Parathyroid adenoma (tissue), 2 donors: ENCODE data around the gene GNA12.

ENCODE experiments used
- H2AFZ ChIP-seq: fragments of 300-600 bp; sonication (generic); one replicate; pipeline ENCODE4 v1.7.0; 2017; ENCODE audit warnings: antibody characterized with exemption, mild to moderate bottlenecking
- H3K27ac ChIP-seq: fragments of 300-600 bp; sonication (generic); one replicate; pipeline ENCODE4 v1.7.0; 2017
- H3K27me3 ChIP-seq: fragments of 300-600 bp; sonication (generic); one replicate; pipeline ENCODE4 v1.7.0; 2017; ENCODE audit warnings: low read length; ENCODE audit not compliant: control insufficient read depth, insufficient read depth
- H3K36me3 ChIP-seq: fragments of 300-600 bp; sonication (generic); one replicate; pipeline ENCODE4 v1.7.0; 2017; ENCODE audit warnings: low read length; ENCODE audit not compliant: control insufficient read depth, insufficient read depth
- H3K4me1 ChIP-seq: fragments of 300-600 bp; sonication (generic); one replicate; pipeline ENCODE4 v1.7.0; 2017; ENCODE audit warnings: control low read depth
- H3K4me2 ChIP-seq: fragments of 300-600 bp; sonication (generic); one replicate; pipeline ENCODE4 v1.7.0; 2017; ENCODE audit warnings: low read length
- H3K4me3 ChIP-seq: fragments of 300-600 bp; sonication (generic); one replicate; pipeline ENCODE4 v1.7.0; 2017; ENCODE audit warnings: low read depth, low read length
- H3K79me2 ChIP-seq: fragments of 300-600 bp; sonication (generic); one replicate; pipeline ENCODE4 v1.7.0; 2017; ENCODE audit warnings: control low read depth
- H3K9ac ChIP-seq: fragments of 300-600 bp; sonication (generic); one replicate; pipeline ENCODE4 v1.7.0; 2017; ENCODE audit warnings: mild to moderate bottlenecking
- H3K9me3 ChIP-seq: fragments of 300-600 bp; sonication (generic); one replicate; pipeline ENCODE4 v1.7.0; 2017; ENCODE audit warnings: low read length; ENCODE audit not compliant: control insufficient read depth
- CTCF ChIP-seq: fragments of 300-600 bp; sonication (generic); IDR thresholded peaks from one replicate; pipeline ENCODE4 v1.7.0; 2017; ENCODE audit warnings: antibody characterized with exemption, mild to moderate bottlenecking
- donor health status: primary hyperparathyroidism.

The GNA12 gene

GRCh38 chr7:2734751-2735571, 109.1 kb downstream of the GNA12 start:
- Histone ChIP-seq H3K27ac (no peak overlapping the region), H3K9me3 (no peaks in the 10 kb centered on the region), H3K9ac (no peak overlapping the region), H2AFZ (no peak overlapping the region), H3K4me2 (no peak overlapping the region), H3K36me3 (no peaks in the 10 kb centered on the region), H3K4me3 (no peak overlapping the region), H3K27me3 (no peaks in the 10 kb centered on the region), H3K4me1 (no peaks in the 10 kb centered on the region), H3K79me2 (peaks cover 1% of the 10 kb centered on the region)
- TF ChIP-seq CTCF = no peak

- H3K4me1 ChIP-seq = no peaks in the 10 kb centered on the region
- no peak overlapping the region for H3K27ac ChIP-seq
- no peaks in the 10 kb centered on the region for H3K9me3 ChIP-seq
- no peak overlapping the region for H2AFZ ChIP-seq
- no peak overlapping the region for H3K4me2 ChIP-seq
- H3K36me3 ChIP-seq = no peaks in the 10 kb centered on the region
- H3K4me3 ChIP-seq = no peak overlapping the region
- no peaks in the 10 kb centered on the region for H3K27me3 ChIP-seq
- H3K79me2 ChIP-seq = no peaks in the 10 kb centered on the region
- TF ChIP-seq CTCF = no peak
- H3K9ac ChIP-seq = no peak overlapping the region
Measured at GRCh38 chr7:2734084-2734686, 109.9 kb downstream of the GNA12 start.

GRCh38 chr7:2732959-2733584, 111.0 kb downstream of the GNA12 start:
- Histone ChIP-seq H3K36me3 (no peaks in the 10 kb centered on the region), H3K9ac (no peak overlapping the region), H3K4me2 (no peak overlapping the region), H3K9me3 (no peaks in the 10 kb centered on the region), H3K27me3 (no peaks in the 10 kb centered on the region), H3K27ac (no peak overlapping the region), H3K4me1 (no peaks in the 10 kb centered on the region), H3K4me3 (no peak overlapping the region), H3K79me2 (no peaks in the 10 kb centered on the region), H2AFZ (no peak overlapping the region)
- TF ChIP-seq CTCF = no peak

GRCh38 chr7:2732388-2732787, 111.7 kb downstream of the GNA12 start:
- H3K36me3 ChIP-seq = no peaks in the 10 kb centered on the region
- no peak overlapping the region for H3K4me2 ChIP-seq
- H3K4me1 ChIP-seq = no peaks in the 10 kb centered on the region
- no peak overlapping the region for H3K9ac ChIP-seq
- no peak for TF ChIP-seq CTCF
- H3K79me2 ChIP-seq = no peaks in the 10 kb centered on the region
- H3K4me3 ChIP-seq = no peak overlapping the region
- no peak overlapping the region for H3K27ac ChIP-seq
- H3K9me3 ChIP-seq = no peaks in the 10 kb centered on the region
- no peaks in the 10 kb centered on the region for H3K27me3 ChIP-seq
- H2AFZ ChIP-seq = no peak overlapping the region
